Measurements from ENCODE around the gene ITPR2. TPM values are rescaled to one million over a fixed set of nuclear protein-coding genes. Genes with fewer than 3 reads are reported as not detected.

The ITPR2 gene
- total and polyA plus RNA-seq, 2 of the 8 experiments (the other 6 are each of a cell fraction or from before 2014, with no cell fraction given): 4.1 to 48.3 TPM

DNA sequence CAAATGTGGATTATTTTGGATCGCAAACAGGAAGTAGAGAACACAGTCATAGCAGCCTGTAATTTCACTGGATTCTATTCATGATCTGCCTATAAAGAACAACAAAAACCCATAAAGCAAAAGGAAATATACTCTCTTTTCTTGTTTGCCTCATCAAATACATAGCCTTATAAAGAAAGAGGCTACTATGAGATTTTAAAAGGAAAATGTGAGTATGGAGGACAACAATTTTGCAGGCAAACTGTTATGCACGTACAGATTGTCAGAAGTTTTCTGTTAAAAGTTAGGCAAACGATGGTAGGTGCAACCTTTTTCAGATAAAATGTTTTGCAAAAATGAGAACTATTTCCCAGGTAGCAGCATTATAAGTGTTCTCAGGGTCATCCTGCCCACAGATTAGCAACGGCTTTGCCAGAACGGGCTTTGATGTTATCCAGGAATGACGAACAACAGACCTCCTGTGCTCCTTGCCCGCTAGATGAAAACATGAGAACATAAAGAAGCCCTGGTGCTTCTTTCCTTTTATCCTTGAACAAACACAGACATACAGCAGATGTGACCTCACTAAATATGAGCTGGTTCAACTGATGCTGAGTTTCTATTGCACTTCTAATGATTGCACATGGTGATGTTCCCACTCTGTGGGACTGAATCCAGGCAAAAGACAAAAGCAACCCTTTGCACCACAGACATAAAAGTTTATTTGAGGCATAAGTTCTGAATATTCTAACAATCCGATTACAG lies 88.1 kb downstream of the ITPR2 start:
- Histone ChIP-seq H2BK5ac (ENCODE audit: low read depth, low read length) (no peak overlapping the region), H4K20me1 (replicated peaks in 1 of 2; ENCODE audit: control insufficient read depth in 1 of 2, insufficient read depth in 2 of 2, low read length in 2 of 2) (no peaks in the 10 kb centered on the region), H3K4ac (replicated peaks; ENCODE audit: insufficient read length, low read depth, low read length) (no peak overlapping the region), H3K4me1 (replicated peaks in 1 of 4; ENCODE audit: control insufficient read depth in 3 of 4, insufficient read depth in 4 of 4, low read length in 3 of 4) (peaks cover 0 to 14% (median 3%) of the 10 kb centered on the region in 4 experiments; a peak in 4 of 7 replicates), H3K4me3 (ENCODE audit: extremely low read depth in 1 of 4, insufficient read depth in 2 of 4, low read depth in 3 of 4, low read length in 4 of 4) (no peak overlapping the region), H2BK20ac (ENCODE audit: low read length) (no peak overlapping the region), H4K5ac (ENCODE audit: insufficient read length, low read depth, low read length) (no peak overlapping the region), H4K8ac (ENCODE audit: extremely low read depth, insufficient read depth, low read length) (no peak overlapping the region), H3K56ac (replicated peaks; ENCODE audit: insufficient read length, low read depth, low read length) (no peak overlapping the region), H3K79me1 (ENCODE audit: low read depth, low read length) (no peaks in the 10 kb centered on the region), H3K27me3 (replicated peaks in 1 of 4; ENCODE audit: control insufficient read depth in 3 of 4, extremely low read depth in 1 of 4, insufficient read depth in 3 of 4, low read length in 3 of 4) (peaks cover 0 to 1% (median 0%) of the 10 kb centered on the region in 4 experiments; a peak in 1 of 7 replicates), H3K9ac (replicated peaks in 1 of 4; ENCODE audit: extremely low read depth in 1 of 4, low read depth in 3 of 4, low read length in 3 of 4) (no peak overlapping the region), H3K23ac (ENCODE audit: insufficient read length) (no peak overlapping the region), H2BK12ac (ENCODE audit: low read depth, low read length) (no peak overlapping the region), H3K9me3 (ENCODE audit: insufficient read depth in 2 of 2, low read depth in 1 of 2, low read length in 1 of 2) (no peaks in the 10 kb centered on the region), H3K23me2 (ENCODE audit: low read depth, low read length) (0 out of 2 replicates have a peak, but pooled peaks cover 1% of the 10 kb centered on the region), H3K79me2 (ENCODE audit: control insufficient read depth in 1 of 2, insufficient read depth in 2 of 2, low read length in 2 of 2) (peaks cover 2 to 7% of the 10 kb centered on the region in 2 experiments; a peak in 2 of 4 replicates), H3K4me2 (ENCODE audit: insufficient read depth in 1 of 2, low read depth in 2 of 2, low read length in 2 of 2) (no peak overlapping the region), H3K27ac (ENCODE audit: low read depth, low read length) (no peak overlapping the region), H2BK15ac (ENCODE audit: low read length) (no peak overlapping the region), H3K36me3 (ENCODE audit: control insufficient read depth in 2 of 4, insufficient read depth in 4 of 4, low read length in 3 of 4) (no peaks in the 10 kb centered on the region), H2AFZ (ENCODE audit: low read length) (no peak overlapping the region), H4K91ac (replicated peaks; ENCODE audit: insufficient read length, low read length) (no peak overlapping the region), H2BK120ac (replicated peaks; ENCODE audit: low read depth, low read length) (no peak overlapping the region), H2AK5ac (ENCODE audit: low read depth, low read length) (no peak overlapping the region), H3K18ac (ENCODE audit: extremely low read depth, low read length) (no peak overlapping the region), H3K14ac (ENCODE audit: insufficient read length) (no peak overlapping the region)
- CTCF ChIA-PET (ENCODE audit: partially characterized antibody): no interaction called here
- POLR2A ChIA-PET (ENCODE audit: partially characterized antibody): no interaction called here
- FAIRE-seq (no peak), DNase-seq (ENCODE audit: low read depth in 1 of 2, low spot score in 2 of 2) (no peak)
- WGBS, 2 experiments (ENCODE audit: extremely low coverage in 1 of 2, insufficient coverage in 1 of 2, insufficient read length in 1 of 2, insufficient replicate concordance in 2 of 2, low coverage in 1 of 2, low lambda C conversion rate in 2 of 2, missing lambda C conversion rate in 1 of 2): 86% methylated on average over 8 of the region's 8 CpGs; no CpG with 5 or more reads in 1 of the 2 experiments
- TF ChIP-seq YY1 (IDR thresholded peaks at IDR 0.05; ENCODE audit: low read depth, low read length) (no peak), ZNF274 (IDR thresholded peaks at IDR 0.05; ENCODE audit: borderline replicate concordance, extremely low read depth, low read length) (no peak), SIX5 (IDR thresholded peaks at IDR 0.05; ENCODE audit: low read depth, low read length) (no peak), HDAC6 (IDR thresholded peaks at IDR 0.05; ENCODE audit: low read depth, low read length) (no peak), CBX8 (IDR thresholded peaks at IDR 0.05; ENCODE audit: borderline replicate concordance, low read depth, low read length) (no peak), EGR1 (IDR thresholded peaks at IDR 0.05; ENCODE audit: borderline replicate concordance, low read depth, low read length) (no peak), BACH1 (IDR thresholded peaks at IDR 0.05; ENCODE audit: low read length) (no peak), SUZ12 (IDR thresholded peaks at IDR 0.05; ENCODE audit: low read length) (no peak), BRCA1 (IDR thresholded peaks at IDR 0.05; ENCODE audit: low read depth, low read length) (no peak)
- TF ChIP-seq, protein P1, sequence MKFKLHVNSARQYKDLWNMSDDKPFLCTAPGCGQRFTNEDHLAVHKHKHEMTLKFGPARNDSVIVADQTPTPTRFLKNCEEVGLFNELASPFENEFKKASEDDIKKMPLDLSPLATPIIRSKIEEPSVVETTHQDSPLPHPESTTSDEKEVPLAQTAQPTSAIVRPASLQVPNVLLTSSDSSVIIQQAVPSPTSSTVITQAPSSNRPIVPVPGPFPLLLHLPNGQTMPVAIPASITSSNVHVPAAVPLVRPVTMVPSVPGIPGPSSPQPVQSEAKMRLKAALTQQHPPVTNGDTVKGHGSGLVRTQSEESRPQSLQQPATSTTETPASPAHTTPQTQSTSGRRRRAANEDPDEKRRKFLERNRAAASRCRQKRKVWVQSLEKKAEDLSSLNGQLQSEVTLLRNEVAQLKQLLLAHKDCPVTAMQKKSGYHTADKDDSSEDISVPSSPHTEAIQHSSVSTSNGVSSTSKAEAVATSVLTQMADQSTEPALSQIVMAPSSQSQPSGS (IDR thresholded peaks at IDR 0.05; ENCODE audit: low read length): no peak
- TF ChIP-seq, protein P2, sequence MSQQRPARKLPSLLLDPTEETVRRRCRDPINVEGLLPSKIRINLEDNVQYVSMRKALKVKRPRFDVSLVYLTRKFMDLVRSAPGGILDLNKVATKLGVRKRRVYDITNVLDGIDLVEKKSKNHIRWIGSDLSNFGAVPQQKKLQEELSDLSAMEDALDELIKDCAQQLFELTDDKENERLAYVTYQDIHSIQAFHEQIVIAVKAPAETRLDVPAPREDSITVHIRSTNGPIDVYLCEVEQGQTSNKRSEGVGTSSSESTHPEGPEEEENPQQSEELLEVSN (IDR thresholded peaks at IDR 0.05): no peak
